ENCODE data around the gene PODN.

The PODN gene

GRCh38 chr1:53090227-53091147, 28.5 kb downstream of the PODN start:
- no peak for DNase-seq

- DNase-seq = peak; percentile 43
Measured at GRCh38 chr1:53091841-53092645, 30.0 kb downstream of the PODN start.

GRCh38 chr1:53092659-53093450, 30.8 kb downstream of the PODN start:
- DNase-seq = no peak

GRCh38 chr1:53093451-53093754, 31.4 kb downstream of the PODN start:
- no peak for DNase-seq

DNA sequence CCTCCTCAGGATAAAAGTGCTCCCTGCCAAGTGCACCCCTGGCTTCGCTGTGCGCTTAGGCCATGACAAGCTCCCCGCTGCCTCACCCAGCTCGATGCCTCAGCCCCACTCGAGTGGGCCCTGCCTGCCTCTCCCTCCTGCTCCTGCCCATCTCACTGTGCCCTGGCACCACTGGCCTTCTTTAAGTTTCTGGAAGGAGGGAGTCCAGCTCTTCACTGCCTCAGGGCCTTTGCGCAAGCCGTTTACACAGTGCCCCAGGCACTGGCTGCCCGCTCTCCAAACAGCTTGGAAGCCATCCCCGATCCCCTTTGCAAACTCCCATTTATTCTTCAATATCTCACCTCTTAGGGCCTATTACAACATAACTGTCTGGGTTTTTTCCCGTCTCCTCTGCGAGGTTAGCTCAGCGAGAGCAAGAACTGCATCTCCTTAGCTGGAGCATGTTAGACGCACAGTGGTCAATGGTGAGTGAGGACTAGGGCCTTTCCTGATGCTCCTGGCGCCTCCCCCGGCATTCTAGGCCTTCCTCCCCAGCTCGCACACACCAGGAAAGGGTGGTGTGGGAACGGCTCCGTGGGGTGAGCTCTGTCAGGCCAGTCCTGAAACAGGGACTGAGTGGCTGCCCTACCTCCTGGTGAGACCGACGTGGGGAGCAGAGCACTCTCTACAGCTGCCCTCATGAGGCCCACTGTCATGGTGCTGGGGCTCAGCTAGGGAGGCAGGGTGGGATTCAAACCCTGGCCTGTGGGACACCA, 31.9 kb downstream of the PODN start:
- DNase-seq = no peak

GRCh38 chr1:53094533-53094919, 32.5 kb downstream of the PODN start:
- DNase-seq = no peak

GRCh38 chr1:53104289-53104913, 42.4 kb downstream of the PODN start:
- no peak for DNase-seq

GRCh38 chr1:53107090-53107489, 45.1 kb downstream of the PODN start:
- no peak for DNase-seq

GRCh38 chr1:53107570-53108322, 45.7 kb downstream of the PODN start:
- peak; percentile 84 for DNase-seq

GRCh38 chr1:53108646-53109580, 46.9 kb downstream of the PODN start:
- DNase-seq = peak; percentile 50

- DNase-seq = peak; percentile 84
Measured at GRCh38 chr1:53110370-53111072, 48.5 kb downstream of the PODN start.

GRCh38 chr1:53111073-53111556, 49.1 kb downstream of the PODN start:
- DNase-seq = peak; percentile 30

DNA sequence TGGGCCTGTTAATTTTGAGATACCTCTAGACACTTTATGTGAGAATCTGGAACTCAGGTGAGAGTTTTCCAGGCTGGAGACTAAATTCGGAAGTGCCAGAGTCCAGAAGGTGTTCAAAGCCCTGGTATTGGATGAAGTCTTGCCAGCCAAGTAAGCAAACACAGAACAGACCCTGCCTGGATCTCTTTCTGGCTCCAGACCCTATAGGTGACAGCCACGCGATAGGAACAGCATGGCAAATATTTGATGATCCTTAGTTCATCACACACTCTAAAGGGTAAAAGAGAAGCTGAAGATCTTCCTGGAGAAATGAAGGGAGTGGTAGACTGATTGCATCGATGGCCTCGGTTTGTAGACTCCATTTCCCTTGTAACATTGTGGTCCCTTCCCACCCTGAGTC, 49.7 kb downstream of the PODN start:
- no peak for DNase-seq

DNA sequence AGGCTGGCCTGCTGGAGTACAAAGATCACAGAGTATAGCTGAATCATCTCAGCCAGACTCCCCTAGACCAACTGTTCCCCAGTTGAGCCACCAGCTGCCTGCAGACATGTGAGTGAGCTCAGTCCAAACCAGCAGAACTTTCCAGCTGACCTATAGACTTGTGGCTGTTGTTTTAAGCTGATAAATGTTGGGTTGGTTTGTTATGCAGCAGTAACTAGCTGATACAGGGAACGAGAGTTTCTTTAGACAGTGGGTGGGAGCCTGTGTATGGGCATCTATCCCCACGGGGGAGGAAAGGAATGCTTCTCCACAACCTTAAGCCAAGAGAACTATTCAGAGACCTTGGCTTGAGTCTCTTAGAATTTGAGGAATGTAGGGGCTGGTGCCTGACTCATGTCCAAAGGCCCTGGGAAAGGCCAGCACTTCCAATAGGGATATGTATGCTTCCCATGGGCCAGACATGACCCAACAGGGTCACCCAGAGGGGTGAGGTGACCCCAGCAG, 50.3 kb downstream of the PODN start:
- DNase-seq = peak; percentile 83

DNA sequence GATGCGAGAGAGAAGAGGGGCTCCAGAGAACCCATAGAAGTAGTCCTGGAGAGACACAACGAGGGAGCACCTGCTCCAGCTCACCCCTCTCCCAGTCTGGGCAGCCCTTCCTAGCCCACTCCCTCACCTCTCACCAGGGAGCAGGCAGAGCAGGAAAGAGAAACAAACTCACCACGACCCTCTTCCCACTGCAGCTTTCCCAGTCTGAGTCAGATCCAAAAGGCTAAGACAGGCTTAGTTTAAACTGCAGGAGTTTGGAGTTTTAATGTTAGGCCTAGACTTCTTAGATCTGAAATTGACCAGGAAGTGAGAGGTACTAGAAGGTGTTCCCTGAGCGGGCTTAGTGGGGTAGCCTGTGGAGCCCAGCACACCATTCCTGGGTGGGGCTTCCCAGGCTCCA, 50.8 kb downstream of the PODN start:
- DNase-seq = peak; percentile 17

DNA sequence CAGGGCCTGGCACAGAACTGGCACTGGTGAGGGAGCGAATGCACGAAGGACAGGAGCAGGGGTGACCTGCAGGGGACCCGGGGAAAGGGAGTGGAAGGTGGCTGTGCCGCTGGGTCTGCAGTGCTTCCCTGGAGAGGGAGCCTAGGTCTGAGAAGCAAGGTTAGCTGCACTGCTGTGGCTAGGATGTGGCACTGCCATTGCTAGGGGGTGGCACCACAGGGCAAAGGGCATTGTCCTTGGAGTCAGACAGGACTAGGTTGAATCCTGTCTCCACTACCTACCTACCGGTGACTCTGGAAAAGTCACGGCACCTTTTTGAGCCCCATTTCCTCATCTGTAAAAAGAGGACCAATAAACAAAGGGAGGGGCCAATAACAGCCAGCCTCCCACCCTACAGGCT, 52.1 kb downstream of the PODN start:
- no peak for DNase-seq

DNA sequence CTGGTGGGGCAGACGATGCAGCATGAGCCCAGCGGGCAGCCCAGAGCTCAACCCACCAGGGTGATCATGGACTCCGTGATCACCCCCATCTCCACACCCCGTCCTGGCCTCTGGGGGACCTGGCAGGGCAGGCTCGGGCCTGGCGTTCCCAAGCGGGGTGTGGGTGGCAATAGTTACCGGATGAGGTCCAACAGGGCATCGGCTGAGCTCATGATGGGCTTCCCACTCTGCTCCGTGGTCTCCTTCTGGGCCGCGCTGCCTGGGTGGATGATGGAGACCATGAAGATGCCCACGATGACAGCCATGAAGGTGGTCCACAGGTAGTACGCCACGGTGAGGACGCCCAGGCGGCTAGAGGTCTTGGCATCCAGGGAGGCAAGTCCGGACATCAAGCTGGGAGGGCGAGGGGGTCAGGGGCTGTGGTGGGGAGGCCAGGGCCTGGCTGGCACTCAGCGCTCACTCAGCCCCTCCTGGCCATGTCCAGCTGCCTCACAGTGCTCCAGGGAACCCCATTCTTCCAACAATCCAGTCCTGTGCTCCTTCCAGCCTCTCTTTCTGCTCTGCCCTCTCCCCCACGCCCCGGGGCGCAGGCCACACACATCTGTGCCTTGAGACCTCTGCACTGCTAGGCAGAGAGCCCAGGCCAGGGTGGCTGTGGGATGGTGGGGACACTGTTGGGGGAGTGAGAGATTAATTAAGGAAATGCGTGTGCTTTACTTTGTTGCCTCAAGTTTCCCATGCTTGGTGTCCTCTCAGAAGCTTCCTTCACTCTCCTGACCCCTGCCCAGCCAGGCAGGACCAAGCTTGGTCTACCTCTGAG, 52.8 kb downstream of the PODN start:
- no peak for DNase-seq

All from fibroblast of skin of abdomen (primary cell).